Lower lobe of right lung (tissue), 2 donors: ENCODE measurements around the gene SECISBP2L. TPM values are rescaled to one million over a fixed set of nuclear protein-coding genes. Genes with fewer than 3 reads are reported as not detected.

Experiments used
- ATAC-seq, 2 donors: fragments of 200-7000 bp; cut with Tn5 transposase; one replicate each; pipeline ENCODE4 v1.9.1; 2020 to 2022; ENCODE audit warnings: mild to moderate bottlenecking in 2 of 2, moderate library complexity in 2 of 2
- DNase-seq: peaks from one replicate; pipeline ENCODE4 v3.0.0-alpha.2; 2020
- H3K27ac ChIP-seq: fragments of 200-600 bp; one replicate; pipeline ENCODE4 v1.8.0; 2022
- H3K27me3 ChIP-seq: fragments of 200-600 bp; one replicate; pipeline ENCODE4 v1.8.0; 2022; ENCODE audit warnings: low read depth
- H3K36me3 ChIP-seq: fragments of 200-600 bp; one replicate; pipeline ENCODE4 v1.8.0; 2022; ENCODE audit warnings: mild to moderate bottlenecking
- H3K4me1 ChIP-seq: fragments of 200-600 bp; one replicate; pipeline ENCODE4 v1.8.0; 2022
- H3K4me3 ChIP-seq: fragments of 200-600 bp; one replicate; pipeline ENCODE4 v1.8.0; 2022; ENCODE audit warnings: mild to moderate bottlenecking
- H3K9me3 ChIP-seq: fragments of 200-600 bp; one replicate; pipeline ENCODE4 v1.8.0; 2022
- intact Hi-C: fragments of 100-400 bp; cut with DNase I; formaldehyde crosslinking; loops from one replicate; pipeline ENCODE4 v1.11.0; 2022
- total RNA-seq: library from RNA; stranded (reverse); fragmentation: NEBNext Ultra II Directional; extraction: Animal tissue kit (Norgen Biotek cat#: 25700); gene quantifications from one replicate; pipeline ENCODE4 v1.2.1, GENCODE V29; 2021
- TF ChIP-seq, protein P1 (sequence below): fragments of 200-600 bp; IDR thresholded peaks from one replicate; pipeline ENCODE4 v1.8.0; 2022; ENCODE audit warnings: antibody characterized with exemption, mild to moderate bottlenecking
- donor health status: DM: no; HTN: yes; CAD: no; lungs with severe emphysema.

Gene SECISBP2L
- total RNA-seq, 1 donor from 2014 or later: 139 TPM

DNA sequence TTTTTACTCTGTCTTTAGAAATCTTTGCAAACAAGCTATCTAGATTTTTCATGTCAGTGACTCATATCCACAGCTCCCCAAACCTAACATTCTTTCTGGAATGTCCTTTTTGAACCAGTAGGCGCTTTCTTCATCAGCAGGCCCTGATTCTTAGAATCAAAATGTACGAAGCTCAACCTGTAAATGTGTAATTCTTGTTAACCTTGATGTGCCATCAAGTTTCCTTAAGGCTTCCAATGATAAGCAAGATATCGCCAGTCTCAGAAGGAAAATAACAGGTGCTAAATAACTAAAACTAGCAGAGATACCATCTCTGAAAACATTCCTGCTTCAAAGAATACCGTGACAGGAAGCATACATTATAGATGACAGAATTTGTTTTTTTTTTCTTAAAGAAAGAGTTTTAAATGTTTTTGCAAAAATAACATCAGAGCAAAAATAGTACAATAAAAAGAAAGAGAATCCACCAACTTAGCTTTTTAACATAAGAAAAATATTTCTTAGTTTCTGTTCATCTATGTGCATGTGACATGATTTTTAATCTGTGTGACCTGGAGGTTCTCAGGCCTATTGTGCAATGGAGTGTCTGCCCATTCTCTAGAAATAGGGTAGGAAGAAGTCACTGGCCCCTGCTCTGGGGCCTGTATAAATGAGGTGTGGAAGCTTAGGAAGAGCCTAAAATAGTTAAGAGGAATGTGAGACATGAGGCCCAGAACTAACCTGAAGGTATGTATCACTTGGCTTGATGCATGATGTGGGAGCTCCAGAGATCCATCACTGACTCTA lies 14.7 kb upstream of the SECISBP2L start:
- Histone ChIP-seq H3K27ac (no peak overlapping the region), H3K27me3 (no peaks in the 10 kb centered on the region), H3K36me3 (no peaks in the 10 kb centered on the region), H3K4me3 (no peak overlapping the region), H3K4me1 (peaks cover 5% of the 10 kb centered on the region), H3K9me3 (no peaks in the 10 kb centered on the region)
- DNase-seq (no peak), ATAC-seq (no peak)
- intact Hi-C loops: no loop called here
- TF ChIP-seq, protein P1, sequence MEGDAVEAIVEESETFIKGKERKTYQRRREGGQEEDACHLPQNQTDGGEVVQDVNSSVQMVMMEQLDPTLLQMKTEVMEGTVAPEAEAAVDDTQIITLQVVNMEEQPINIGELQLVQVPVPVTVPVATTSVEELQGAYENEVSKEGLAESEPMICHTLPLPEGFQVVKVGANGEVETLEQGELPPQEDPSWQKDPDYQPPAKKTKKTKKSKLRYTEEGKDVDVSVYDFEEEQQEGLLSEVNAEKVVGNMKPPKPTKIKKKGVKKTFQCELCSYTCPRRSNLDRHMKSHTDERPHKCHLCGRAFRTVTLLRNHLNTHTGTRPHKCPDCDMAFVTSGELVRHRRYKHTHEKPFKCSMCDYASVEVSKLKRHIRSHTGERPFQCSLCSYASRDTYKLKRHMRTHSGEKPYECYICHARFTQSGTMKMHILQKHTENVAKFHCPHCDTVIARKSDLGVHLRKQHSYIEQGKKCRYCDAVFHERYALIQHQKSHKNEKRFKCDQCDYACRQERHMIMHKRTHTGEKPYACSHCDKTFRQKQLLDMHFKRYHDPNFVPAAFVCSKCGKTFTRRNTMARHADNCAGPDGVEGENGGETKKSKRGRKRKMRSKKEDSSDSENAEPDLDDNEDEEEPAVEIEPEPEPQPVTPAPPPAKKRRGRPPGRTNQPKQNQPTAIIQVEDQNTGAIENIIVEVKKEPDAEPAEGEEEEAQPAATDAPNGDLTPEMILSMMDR: no peak

DNA sequence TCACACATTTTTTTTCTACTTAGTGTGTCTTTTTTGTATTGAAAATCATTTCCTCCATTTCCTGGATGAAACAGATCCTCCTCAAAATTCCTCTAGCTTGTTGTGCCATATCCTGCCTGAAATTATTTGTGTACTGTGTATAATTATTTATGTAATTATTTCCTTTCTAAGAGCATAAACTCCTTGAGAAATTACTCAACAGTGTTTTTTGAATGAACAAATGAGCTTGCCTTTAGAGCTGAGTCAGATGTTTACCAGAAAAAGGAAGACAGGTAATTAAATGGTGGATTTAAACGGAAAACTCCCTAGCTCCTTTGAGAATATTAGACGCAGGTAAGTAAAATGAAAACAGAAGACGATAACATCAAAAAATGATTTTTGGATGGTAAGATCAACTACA lies 13.2 kb upstream of the SECISBP2L start:
- H3K27me3 ChIP-seq: no peaks in the 10 kb centered on the region
- no peaks in the 10 kb centered on the region for H3K9me3 ChIP-seq
- peaks cover 5% of the 10 kb centered on the region for H3K4me1 ChIP-seq
- TF ChIP-seq, protein P1: no peak
- DNase-seq (no peak), ATAC-seq (no peak)
- intact Hi-C loops: no loop called here
- H3K36me3 ChIP-seq: no peaks in the 10 kb centered on the region
- H3K27ac ChIP-seq: no peak overlapping the region
- no peak overlapping the region for H3K4me3 ChIP-seq

DNA sequence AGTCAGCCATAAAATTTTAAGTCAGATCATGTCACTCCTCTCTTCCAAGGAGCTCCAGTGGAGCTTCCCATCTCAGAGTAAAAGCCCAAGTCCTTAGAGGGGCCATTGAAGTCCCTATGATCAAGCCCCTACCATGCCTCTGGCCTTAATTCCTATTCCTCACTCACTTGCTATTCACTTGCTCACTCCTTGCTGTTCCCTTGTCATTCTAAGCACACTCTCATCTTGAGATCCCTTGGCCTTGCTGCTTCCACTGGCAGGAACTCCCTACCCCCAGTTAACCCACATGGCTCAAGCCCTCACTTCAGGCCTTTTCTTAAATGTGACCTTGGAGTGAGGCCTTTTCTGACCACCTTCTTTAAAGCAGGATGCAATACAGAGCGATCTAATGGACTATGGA lies 12.3 kb upstream of the SECISBP2L start:
- DNase-seq (no peak), ATAC-seq (no peak)
- no peak overlapping the region for H3K4me3 ChIP-seq
- no peaks in the 10 kb centered on the region for H3K9me3 ChIP-seq
- peaks cover 5% of the 10 kb centered on the region for H3K4me1 ChIP-seq
- TF ChIP-seq, protein P1: no peak
- H3K27me3 ChIP-seq: no peaks in the 10 kb centered on the region
- no peaks in the 10 kb centered on the region for H3K36me3 ChIP-seq
- intact Hi-C loops: no loop called here
- H3K27ac ChIP-seq: no peak overlapping the region

DNA sequence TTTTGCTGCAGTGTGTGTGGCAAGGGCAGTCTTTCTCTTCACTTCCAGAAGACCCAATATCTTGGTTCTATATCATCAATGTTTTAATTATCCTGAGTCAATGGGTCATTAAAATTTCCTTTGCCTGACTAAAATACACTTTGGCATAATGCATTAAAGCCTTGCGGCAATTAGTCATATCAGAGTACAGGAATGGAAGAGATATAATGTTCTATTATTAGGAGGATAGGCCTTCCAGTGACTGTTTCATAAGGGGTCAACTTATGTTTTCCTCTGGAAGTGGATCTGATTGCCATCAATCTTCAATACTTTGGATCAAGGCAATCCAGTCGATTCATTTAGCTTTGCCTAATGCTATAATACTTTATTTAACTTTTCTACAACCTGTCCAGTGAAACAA lies 9.4 kb upstream of the SECISBP2L start:
- intact Hi-C loops: no loop called here
- Histone ChIP-seq H3K9me3 (no peaks in the 10 kb centered on the region), H3K4me1 (no peaks in the 10 kb centered on the region), H3K27ac (no peak overlapping the region), H3K27me3 (no peaks in the 10 kb centered on the region), H3K4me3 (no peak overlapping the region), H3K36me3 (no peaks in the 10 kb centered on the region)
- TF ChIP-seq, protein P1: no peak
- DNase-seq: no peak
- ATAC-seq: no peak

DNA sequence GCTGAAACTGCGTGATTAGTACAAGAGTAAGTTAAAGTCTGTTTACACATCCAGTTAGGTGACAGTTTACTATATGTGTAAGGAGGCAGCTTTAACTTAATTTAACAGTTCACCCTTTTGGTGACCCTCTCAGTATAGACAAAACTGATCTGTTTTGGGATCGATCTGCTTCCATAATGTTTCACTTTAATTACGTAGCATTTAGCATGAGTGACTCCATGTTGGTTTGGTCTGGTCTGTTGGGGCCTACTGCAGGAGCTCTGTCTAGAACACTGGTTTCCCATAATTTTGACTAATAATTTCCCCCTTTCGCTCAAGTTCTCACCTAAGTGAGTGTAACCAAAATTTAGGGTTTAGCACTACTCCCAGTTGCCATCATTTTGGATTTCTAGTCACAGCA lies 6.4 kb upstream of the SECISBP2L start:
- intact Hi-C loops: no loop called here
- H3K4me1 ChIP-seq: no peaks in the 10 kb centered on the region
- no peaks in the 10 kb centered on the region for H3K9me3 ChIP-seq
- TF ChIP-seq, protein P1: no peak
- DNase-seq (no peak), ATAC-seq (no peak)
- no peak overlapping the region for H3K4me3 ChIP-seq
- H3K27me3 ChIP-seq: no peaks in the 10 kb centered on the region
- no peak overlapping the region for H3K27ac ChIP-seq
- H3K36me3 ChIP-seq: no peaks in the 10 kb centered on the region
